Measurements from ENCODE around the gene ORC1. TPM values are rescaled to one million over a fixed set of nuclear protein-coding genes. Genes with fewer than 3 reads are reported as not detected.

Gene ORC1
- total and polyA plus RNA-seq, 4 donors, result 0.31 to 16.6 (median 0.43) TPM

- no peak overlapping the region for H3K9ac ChIP-seq (ENCODE audit: low read depth in 1 of 2, low read length in 2 of 2)
- no peak for TF ChIP-seq HNF4A (conservative IDR thresholded peaks at IDR 0.05)
- TF ChIP-seq RAD21 (IDR thresholded peaks at IDR 0.05), result no peak
- TF ChIP-seq, protein P1, sequence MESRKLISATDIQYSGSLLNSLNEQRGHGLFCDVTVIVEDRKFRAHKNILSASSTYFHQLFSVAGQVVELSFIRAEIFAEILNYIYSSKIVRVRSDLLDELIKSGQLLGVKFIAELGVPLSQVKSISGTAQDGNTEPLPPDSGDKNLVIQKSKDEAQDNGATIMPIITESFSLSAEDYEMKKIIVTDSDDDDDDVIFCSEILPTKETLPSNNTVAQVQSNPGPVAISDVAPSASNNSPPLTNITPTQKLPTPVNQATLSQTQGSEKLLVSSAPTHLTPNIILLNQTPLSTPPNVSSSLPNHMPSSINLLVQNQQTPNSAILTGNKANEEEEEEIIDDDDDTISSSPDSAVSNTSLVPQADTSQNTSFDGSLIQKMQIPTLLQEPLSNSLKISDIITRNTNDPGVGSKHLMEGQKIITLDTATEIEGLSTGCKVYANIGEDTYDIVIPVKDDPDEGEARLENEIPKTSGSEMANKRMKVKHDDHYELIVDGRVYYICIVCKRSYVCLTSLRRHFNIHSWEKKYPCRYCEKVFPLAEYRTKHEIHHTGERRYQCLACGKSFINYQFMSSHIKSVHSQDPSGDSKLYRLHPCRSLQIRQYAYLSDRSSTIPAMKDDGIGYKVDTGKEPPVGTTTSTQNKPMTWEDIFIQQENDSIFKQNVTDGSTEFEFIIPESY (IDR thresholded peaks at IDR 0.05), result no peak
- TF ChIP-seq, protein P2, sequence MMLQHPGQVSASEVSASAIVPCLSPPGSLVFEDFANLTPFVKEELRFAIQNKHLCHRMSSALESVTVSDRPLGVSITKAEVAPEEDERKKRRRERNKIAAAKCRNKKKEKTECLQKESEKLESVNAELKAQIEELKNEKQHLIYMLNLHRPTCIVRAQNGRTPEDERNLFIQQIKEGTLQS (IDR thresholded peaks at IDR 0.05), result no peak
- no peak for TF ChIP-seq FOXA2 (IDR thresholded peaks at IDR 0.05)
- no peak for TF ChIP-seq EGR1 (IDR thresholded peaks at IDR 0.05; ENCODE audit: low read depth in 2 of 2)
- TF ChIP-seq SP1 (IDR thresholded peaks at IDR 0.05), result no peak
- H3K9me3 ChIP-seq (ENCODE audit: control insufficient read depth in 4 of 4, low read length in 3 of 4), result no peaks in the 10 kb centered on the region
- peaks cover 2 to 8% (median 5%) of the 10 kb centered on the region in 4 donors for H3K36me3 ChIP-seq (ENCODE audit: control insufficient read depth in 4 of 4, insufficient read depth in 3 of 4, low read depth in 1 of 4, low read length in 3 of 4)
- WGBS, result 94% methylated on average over 3 of the region's 3 CpGs
- no peak overlapping the region for H3K4me3 ChIP-seq (ENCODE audit: low read depth in 1 of 3, low read length in 3 of 3)
- no peaks in the 10 kb centered on the region for H3K27me3 ChIP-seq (ENCODE audit: control insufficient read depth in 4 of 4, insufficient read depth in 4 of 4, low read length in 3 of 4)
- DNase-seq (ENCODE audit: low spot score), result no peak
- H3K27ac ChIP-seq (ENCODE audit: low read depth in 1 of 2, low read length in 2 of 2), result no peak overlapping the region
- H3K4me1 ChIP-seq (ENCODE audit: control insufficient read depth in 4 of 4, insufficient read depth in 4 of 4, low read length in 3 of 4), result no peaks in the 10 kb centered on the region
These were observed 69.2 kb downstream of the ORC1 start for GRCh38 chr1:52334906-52335528.

GRCh38 chr1:52332411-52332810, 71.8 kb downstream of the ORC1 start:
- no peak overlapping the region for H3K4me3 ChIP-seq (ENCODE audit: low read depth in 1 of 3, low read length in 3 of 3)
- peaks cover 2 to 7% (median 4%) of the 10 kb centered on the region in 4 donors for H3K36me3 ChIP-seq (ENCODE audit: control insufficient read depth in 4 of 4, insufficient read depth in 3 of 4, low read depth in 1 of 4, low read length in 3 of 4)
- WGBS, result 93% methylated on average over 1 of the region's 1 CpG
- no peak overlapping the region for H3K27ac ChIP-seq (ENCODE audit: low read depth in 1 of 2, low read length in 2 of 2)
- no peaks in the 10 kb centered on the region for H3K9me3 ChIP-seq (ENCODE audit: control insufficient read depth in 4 of 4, low read length in 3 of 4)
- TF ChIP-seq, protein P1 (IDR thresholded peaks at IDR 0.05), result no peak
- no peak for TF ChIP-seq EGR1 (IDR thresholded peaks at IDR 0.05; ENCODE audit: low read depth in 2 of 2)
- H3K27me3 ChIP-seq (ENCODE audit: control insufficient read depth in 4 of 4, insufficient read depth in 4 of 4, low read length in 3 of 4), result no peaks in the 10 kb centered on the region
- DNase-seq (ENCODE audit: low spot score), result no peak
- H3K9ac ChIP-seq (ENCODE audit: low read depth in 1 of 2, low read length in 2 of 2), result no peak overlapping the region
- no peaks in the 10 kb centered on the region for H3K4me1 ChIP-seq (ENCODE audit: control insufficient read depth in 4 of 4, insufficient read depth in 4 of 4, low read length in 3 of 4)

- no peaks in the 10 kb centered on the region for H3K4me1 ChIP-seq (ENCODE audit: control insufficient read depth in 4 of 4, insufficient read depth in 4 of 4, low read length in 3 of 4)
- H3K9me3 ChIP-seq (ENCODE audit: control insufficient read depth in 4 of 4, low read length in 3 of 4), result no peaks in the 10 kb centered on the region
- no peak for DNase-seq (ENCODE audit: low spot score)
- no peak overlapping the region for H3K27ac ChIP-seq (ENCODE audit: low read depth in 1 of 2, low read length in 2 of 2)
- no peaks in the 10 kb centered on the region for H3K36me3 ChIP-seq (ENCODE audit: control insufficient read depth in 4 of 4, insufficient read depth in 3 of 4, low read depth in 1 of 4, low read length in 3 of 4)
- H3K9ac ChIP-seq (ENCODE audit: low read depth in 1 of 2, low read length in 2 of 2), result no peak overlapping the region
- no peaks in the 10 kb centered on the region for H3K27me3 ChIP-seq (ENCODE audit: control insufficient read depth in 4 of 4, insufficient read depth in 4 of 4, low read length in 3 of 4)
- WGBS, result 98% methylated on average over 1 of the region's 1 CpG
- H3K4me3 ChIP-seq (ENCODE audit: low read depth in 1 of 3, low read length in 3 of 3), result no peak overlapping the region
- TF ChIP-seq RXRA (IDR thresholded peaks at IDR 0.05) (no peak), GABPA (IDR thresholded peaks at IDR 0.05 in 1 of 2, conservative IDR thresholded peaks at IDR 0.05 in 1 of 2) (no peak), TAF1 (conservative IDR thresholded peaks at IDR 0.05) (no peak), JUND (IDR thresholded peaks at IDR 0.05) (no peak), REST (IDR thresholded peaks at IDR 0.05) (no peak), HNF4G (IDR thresholded peaks at IDR 0.05) (no peak)
- TF ChIP-seq, protein P3, sequence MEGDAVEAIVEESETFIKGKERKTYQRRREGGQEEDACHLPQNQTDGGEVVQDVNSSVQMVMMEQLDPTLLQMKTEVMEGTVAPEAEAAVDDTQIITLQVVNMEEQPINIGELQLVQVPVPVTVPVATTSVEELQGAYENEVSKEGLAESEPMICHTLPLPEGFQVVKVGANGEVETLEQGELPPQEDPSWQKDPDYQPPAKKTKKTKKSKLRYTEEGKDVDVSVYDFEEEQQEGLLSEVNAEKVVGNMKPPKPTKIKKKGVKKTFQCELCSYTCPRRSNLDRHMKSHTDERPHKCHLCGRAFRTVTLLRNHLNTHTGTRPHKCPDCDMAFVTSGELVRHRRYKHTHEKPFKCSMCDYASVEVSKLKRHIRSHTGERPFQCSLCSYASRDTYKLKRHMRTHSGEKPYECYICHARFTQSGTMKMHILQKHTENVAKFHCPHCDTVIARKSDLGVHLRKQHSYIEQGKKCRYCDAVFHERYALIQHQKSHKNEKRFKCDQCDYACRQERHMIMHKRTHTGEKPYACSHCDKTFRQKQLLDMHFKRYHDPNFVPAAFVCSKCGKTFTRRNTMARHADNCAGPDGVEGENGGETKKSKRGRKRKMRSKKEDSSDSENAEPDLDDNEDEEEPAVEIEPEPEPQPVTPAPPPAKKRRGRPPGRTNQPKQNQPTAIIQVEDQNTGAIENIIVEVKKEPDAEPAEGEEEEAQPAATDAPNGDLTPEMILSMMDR (IDR thresholded peaks at IDR 0.05; ENCODE audit: low read depth, low read length, missing input control), result no peak
- TF ChIP-seq, protein P4, sequence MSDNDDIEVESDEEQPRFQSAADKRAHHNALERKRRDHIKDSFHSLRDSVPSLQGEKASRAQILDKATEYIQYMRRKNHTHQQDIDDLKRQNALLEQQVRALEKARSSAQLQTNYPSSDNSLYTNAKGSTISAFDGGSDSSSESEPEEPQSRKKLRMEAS (IDR thresholded peaks at IDR 0.05), result no peak
- TF ChIP-seq, protein P1 (IDR thresholded peaks at IDR 0.05), result no peak
These were observed 75.6 kb downstream of the ORC1 start for GRCh38 chr1:52328615-52329014.

Measured in liver (tissue), 9 donors.